Left colon (tissue), 2 donors: ENCODE measurements around the gene FAM131B. TPM values are rescaled to one million over a fixed set of nuclear protein-coding genes. Genes with fewer than 3 reads are reported as not detected.
"Not testable (repeated sequence)": the region's sequence is repeated elsewhere in the genome, so short reads cannot be mapped to it uniquely, and the experiment has no call there.

Experiments
- ATAC-seq: fragments of 200-7000 bp; cut with Tn5 transposase; one replicate; pipeline ENCODE4 v1.9.1; 2020; ENCODE audit warnings: mild to moderate bottlenecking, moderate library complexity
- DNase-seq, 2 donors: peaks; one replicate each; pipeline ENCODE4 v3.0.0-alpha.2; 2020
- intact Hi-C, 2 donors: fragments of 100-400 bp; cut with DNase I in 1 of 2; cut with micrococcal nuclease in 1 of 2; formaldehyde crosslinking; loops; one replicate each; pipeline versions ENCODE4 v1.11.2 to v1.14.0; 2022; cut with DNase I, micrococcal nuclease
- total RNA-seq, 2 donors: library from RNA; stranded (reverse); fragmentation: NEBNext Ultra II Directional; extraction: Animal tissue kit (Norgen Biotek cat#: 25700); gene quantifications; one replicate each; pipeline ENCODE4 v1.2.1, GENCODE V29; 2021
- donor health status: DM: no; HTN: no; CAD: no.
- donor health status: DM: yes; HTN: yes; CAD: no.

FAM131B gene
- total RNA-seq, 2 donors from 2014 or later, result 0.27 to 3.4 TPM

DNA sequence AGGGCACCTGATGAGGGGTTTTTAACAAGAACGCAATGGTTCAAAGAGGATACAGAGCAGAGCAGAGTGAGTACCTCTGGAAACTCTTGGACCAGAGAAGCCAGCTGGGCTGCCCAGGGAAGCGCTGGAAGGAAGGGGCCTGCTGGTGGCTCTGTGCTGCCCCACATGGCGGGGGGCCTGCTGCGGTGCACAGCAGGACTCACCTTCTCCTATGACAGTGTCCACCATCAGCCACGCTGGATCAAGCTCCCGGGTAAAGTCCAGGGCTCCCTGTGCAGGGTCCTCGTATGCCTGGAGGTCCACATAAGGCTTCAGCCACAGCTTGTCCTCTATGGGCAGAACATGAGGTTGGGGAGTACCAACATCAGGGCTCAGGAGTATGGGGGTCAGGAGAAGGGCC lies 33.7 kb upstream of the FAM131B start:
- intact Hi-C loops, result no loop called here
- no peak for ATAC-seq

DNA sequence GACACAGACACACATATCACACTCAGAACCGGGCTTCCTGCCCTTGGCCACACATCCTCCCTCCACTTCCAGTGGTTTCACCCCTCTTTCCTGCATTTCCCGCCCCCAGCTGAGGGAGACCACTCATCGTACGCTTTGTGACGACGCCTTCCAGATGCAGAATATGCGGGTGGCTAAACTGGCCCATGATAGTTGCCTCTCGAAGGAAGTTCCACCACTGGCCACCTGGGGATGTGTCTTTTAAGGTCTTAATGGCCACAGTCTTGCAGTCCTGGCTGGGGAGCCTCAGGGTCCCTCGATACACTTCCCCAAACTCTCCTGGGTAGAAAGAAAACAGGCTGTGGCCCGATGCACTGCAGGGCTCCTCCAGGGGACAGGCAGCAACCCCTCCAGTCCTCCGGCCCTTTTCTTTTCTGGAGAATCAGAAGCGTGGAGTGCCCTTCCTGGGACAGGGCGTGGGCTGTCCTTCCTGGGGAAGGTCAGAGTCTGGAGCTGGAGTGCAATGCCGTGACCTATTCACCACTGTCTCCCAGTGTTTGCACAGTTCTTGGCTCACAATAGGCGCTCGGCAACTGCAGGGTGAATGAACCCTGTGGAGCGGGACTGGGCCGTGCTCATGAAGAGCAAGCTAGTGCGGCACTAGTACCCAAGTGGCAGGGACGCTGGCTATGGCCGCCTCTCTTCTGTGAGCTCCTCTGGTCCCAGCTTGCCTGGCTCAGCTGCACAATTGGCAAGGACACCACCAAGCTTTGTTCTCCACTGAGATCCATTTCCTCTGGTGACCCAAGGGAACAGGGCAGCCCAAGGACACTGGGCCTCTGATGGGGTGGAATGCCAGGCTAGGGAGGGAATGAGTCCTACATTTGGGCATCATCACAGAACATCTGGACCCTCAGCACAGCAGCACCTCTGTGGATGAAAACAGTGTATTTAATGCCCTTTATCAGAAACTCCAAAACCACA lies 33.0 kb upstream of the FAM131B start:
- DNase-seq (no peak), ATAC-seq (peak; percentile 58)
- intact Hi-C loops, result no loop called here

More for the DNA sequence above, 33.7 kb upstream of the FAM131B start:
- no peak for DNase-seq

GRCh38 chr7:143394777-143395176 lies 32.3 kb upstream of the FAM131B start:
- DNase-seq (no peak), ATAC-seq (no peak)
- intact Hi-C loops, result no loop called here

- intact Hi-C loops, result no loop called here
- DNase-seq (no peak), ATAC-seq (no peak)
These were observed 31.6 kb upstream of the FAM131B start for GRCh38 chr7:143394068-143394467.

- intact Hi-C loops, result no loop called here
- ATAC-seq (no peak), DNase-seq (no peak)
These were observed 30.9 kb upstream of the FAM131B start for GRCh38 chr7:143393267-143394041.

DNA sequence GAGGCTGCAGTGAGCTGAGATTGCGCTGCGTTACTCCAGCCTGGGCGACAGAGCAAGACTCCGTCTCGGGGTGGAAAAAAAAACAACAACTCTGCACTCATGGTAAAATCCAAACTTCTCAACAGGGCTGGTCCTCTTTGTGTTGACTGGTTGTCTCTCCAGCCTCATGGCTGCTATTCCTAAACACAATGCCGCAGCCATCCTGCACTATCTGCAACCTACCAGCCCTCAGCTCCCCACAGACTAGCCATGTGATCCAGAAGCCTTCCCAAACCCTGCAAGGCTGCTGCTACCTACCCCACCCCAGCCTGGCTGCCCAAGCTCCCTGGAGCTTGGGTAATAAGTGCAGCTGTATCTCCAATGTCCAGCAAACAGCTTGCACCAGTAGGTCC lies 30.4 kb upstream of the FAM131B start:
- ATAC-seq (no peak), DNase-seq (no peak)
- intact Hi-C loops, result no loop called here

- DNase-seq, intact Hi-C loops, ATAC-seq: not testable (repeated sequence)
These were observed 29.9 kb upstream of the FAM131B start for GRCh38 chr7:143392427-143392826.

GRCh38 chr7:143391462-143392404 lies 29.2 kb upstream of the FAM131B start:
- peak; percentile 68 for ATAC-seq
- intact Hi-C loops, result no loop called here
- peak; percentile 54 to 69 for DNase-seq

GRCh38 chr7:143390773-143391317 lies 28.3 kb upstream of the FAM131B start:
- intact Hi-C loops, result no loop called here
- DNase-seq (no peak), ATAC-seq (no peak)

DNA sequence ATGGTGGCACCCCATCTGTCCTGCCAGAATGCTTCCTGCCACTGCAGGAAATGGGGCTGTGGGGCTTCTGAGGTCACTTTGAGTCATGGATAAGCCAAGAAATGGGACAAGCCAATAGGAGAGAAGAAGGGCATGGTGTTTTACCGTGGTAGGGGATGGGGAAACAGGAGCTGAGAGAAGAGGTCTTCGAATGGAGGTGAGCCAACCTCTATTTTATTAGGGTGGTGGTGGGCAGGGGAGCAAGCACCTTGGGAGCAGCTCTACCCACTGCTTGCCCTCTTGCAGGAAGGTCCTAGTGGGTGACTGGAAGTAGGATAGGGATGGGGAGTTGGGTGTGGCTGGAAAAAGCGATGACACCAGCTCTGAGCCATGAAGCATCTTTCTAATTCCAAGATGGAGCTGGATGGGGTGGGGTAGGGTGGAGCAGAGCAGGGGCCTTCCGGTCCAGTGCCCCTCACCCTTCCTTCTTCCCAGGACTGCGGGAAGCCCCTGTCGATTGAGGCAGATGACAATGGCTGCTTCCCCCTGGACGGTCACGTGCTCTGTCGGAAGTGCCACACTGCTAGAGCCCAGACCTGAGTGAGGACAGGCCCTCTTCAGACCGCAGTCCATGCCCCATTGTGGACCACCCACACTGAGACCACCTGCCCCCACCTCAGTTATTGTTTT lies 27.7 kb upstream of the FAM131B start:
- intact Hi-C loops, result no loop called here
- ATAC-seq, result no peak
- no peak for DNase-seq

DNA sequence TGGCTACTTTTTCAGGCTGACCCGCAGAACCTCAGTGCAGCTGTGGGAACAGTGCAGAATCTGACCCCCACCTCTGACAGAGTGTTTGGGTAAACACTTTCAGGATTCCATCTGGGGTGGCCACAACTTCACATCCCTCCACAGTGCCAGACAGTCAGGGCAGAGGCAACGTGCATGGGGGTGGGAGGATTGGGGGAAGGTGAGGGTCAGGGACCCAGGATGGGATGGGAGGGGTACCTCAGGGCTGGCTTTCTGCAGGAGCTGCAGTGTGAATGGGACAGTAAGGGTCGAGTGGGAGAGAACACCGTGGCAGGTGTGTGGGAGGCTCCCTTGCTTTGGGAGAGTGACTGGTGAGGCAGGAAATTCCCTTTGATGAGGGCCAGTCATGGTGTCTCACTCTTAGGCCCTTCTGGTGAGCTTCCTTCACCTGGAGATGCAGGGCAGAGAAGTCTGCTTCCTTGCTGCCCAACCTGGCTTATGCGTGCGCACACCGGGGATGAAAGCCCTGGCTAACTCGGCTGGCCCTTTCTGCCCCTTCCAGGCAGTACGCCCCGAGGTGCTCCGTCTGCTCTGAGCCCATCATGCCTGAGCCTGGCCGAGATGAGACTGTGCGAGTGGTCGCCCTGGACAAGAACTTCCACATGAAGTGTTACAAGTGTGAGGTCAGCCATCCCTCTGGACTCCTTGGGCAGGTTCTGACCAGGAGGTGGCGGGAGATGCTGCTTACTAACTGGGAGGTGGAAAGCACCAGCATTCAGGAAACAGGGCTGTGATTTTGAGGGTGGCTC lies 27.0 kb upstream of the FAM131B start:
- ATAC-seq (no peak), DNase-seq (no peak)
- intact Hi-C loops, result no loop called here

GRCh38 chr7:143388491-143389101 lies 26.1 kb upstream of the FAM131B start:
- ATAC-seq (no peak), DNase-seq (no peak)
- intact Hi-C loops, result no loop called here

DNA sequence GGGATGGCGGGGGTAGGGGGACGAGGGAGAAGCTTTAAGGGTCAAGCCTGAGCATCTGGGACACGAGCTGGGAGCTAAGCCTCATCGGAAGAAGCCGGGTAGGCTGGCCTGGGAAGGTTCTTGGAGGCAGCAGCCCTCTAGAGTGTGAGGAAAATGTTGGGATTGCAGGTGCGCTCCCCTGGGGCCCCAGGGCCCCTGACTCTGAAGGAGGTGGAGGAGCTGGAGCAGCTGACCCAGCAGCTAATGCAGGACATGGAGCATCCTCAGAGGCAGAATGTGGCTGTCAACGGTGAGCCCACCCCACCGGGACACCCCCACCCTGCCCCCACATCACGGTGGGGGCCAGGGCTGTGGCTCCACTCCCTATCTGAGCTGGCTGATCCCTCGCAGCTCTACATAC lies 25.5 kb upstream of the FAM131B start:
- ATAC-seq (no peak), DNase-seq (no peak)
- intact Hi-C loops, result no loop called here

- DNase-seq (no peak), ATAC-seq (no peak)
- intact Hi-C loops, result no loop called here
These were observed 24.9 kb upstream of the FAM131B start for GRCh38 chr7:143387156-143387975.

GRCh38 chr7:143385891-143386781 lies 23.6 kb upstream of the FAM131B start:
- DNase-seq, result no peak
- intact Hi-C loops, result no loop called here
- ATAC-seq, result no peak
